T47D (cell line): Measurements from ENCODE around the gene ZNF547.
"Not testable (repeated sequence)": the region's sequence is repeated elsewhere in the genome, so short reads cannot be mapped to it uniquely, and the experiment has no call there.

Source experiments
- DNase-seq, 2 experiments: peaks; one replicate each; pipeline versions ENCODE4 v3.0.0 to v3.0.0-alpha.2; 2011 to 2012; ENCODE audit warnings: low read depth in 1 of 2, low spot score in 1 of 2
- JUND ChIP-seq: IDR thresholded peaks from 2 replicates; pipeline ENCODE4 v1.6.1; 2012; ENCODE audit warnings: low read depth
- in situ Hi-C: cut with HindIII; loops from 2 replicates; pipeline ENCODE4 v1.10.0; 2016; ENCODE audit warnings: low sequenced_read_pairs, low pct_unique_long_range_greater_than_20kb

Gene ZNF547

DNA sequence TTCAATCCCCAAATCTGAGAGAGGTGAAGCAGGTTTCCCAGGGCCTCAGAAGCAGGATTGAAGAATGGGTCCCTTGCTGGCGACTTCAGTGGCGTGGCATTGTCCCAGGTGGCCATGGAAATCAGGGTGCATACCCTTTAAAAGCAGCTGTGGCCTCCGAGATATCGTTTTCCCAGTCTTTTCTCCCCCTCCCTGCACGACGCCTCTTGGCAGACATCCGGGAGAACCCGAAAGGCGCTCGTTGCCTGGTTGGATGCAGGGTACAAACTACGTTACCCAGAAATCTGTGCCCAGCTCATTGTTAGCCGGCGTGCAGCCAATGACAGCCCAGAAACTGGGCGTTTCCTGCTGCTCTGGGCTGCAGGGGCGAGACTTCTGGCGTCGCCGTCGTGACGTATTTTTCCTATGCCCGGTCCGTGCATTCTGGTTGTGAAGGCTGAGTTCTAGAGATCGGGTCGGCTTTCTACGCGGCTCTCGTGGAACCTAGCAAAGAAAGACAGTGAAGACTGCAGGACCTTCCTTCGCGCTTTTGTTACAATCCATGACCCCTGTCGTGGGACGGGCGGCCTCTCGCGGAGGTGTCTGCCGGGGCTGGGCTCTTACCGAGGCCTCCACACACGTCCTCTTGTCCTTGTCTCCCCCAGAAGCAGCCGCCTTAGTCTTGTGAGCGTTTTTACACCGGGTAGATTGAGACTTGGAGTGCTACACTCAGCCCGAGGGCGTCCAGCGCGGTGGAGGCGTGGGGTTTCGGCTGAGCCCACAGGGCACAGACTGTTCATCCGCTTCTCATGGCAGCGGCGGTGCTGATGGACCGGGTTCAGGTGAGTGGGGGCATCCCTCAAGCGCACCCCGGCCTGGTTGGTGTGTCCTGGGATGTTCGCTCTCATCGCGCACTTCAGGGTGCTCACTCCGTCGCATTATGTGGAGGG lies 12.2 kb upstream of the ZNF547 start, which contains the start of gene ZNF304:
Gene ZNF304 (plus strand): TSS at position 395 of the 929 bp plus-strand sequence. CDS start 394 bp downstream, at position 789.
- in situ Hi-C loops: no loop called here
- DNase-seq: peak; percentile 77 to 96
- TF ChIP-seq JUND: no peak

DNA sequence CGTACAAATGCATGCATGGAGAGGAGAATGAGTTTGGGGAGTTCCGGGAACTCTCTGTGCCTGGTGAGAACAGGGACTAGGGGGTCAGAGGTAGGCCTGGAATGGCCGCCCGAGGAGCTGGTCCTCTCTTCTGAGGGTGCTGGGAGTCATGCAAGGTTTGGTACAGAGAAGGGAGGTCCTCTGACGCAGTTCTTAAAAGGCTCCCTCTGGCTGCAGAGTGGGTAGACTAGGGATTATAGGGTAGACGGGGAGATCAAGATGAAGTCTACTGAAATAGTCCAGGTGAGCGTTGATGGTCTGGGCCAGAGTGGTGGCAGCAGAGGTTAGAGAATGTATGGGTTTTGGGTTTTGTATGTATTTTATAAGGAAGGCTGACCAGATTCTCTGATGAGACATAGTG lies 11.5 kb upstream of the ZNF547 start:
- in situ Hi-C loops: no loop called here
- DNase-seq: no peak
- no peak for TF ChIP-seq JUND

DNA sequence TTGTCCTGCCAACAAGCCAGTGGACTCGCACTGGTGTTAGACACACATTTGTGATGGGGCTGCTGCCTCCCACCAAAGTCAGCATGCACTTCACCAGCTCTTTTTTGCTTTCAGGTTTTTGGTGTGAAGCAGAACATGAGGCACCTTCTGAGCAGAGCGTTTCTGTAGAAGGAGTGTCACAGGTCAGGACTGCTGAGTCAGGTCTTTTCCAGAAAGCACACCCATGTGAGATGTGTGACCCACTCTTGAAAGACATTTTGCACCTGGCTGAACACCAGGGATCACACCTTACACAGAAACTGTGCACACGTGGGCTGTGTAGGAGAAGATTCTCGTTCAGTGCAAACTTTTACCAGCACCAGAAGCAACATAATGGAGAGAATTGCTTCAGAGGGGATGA lies 7.4 kb upstream of the ZNF547 start:
- in situ Hi-C loops: no loop called here
- no peak for DNase-seq
- TF ChIP-seq JUND: no peak

DNA sequence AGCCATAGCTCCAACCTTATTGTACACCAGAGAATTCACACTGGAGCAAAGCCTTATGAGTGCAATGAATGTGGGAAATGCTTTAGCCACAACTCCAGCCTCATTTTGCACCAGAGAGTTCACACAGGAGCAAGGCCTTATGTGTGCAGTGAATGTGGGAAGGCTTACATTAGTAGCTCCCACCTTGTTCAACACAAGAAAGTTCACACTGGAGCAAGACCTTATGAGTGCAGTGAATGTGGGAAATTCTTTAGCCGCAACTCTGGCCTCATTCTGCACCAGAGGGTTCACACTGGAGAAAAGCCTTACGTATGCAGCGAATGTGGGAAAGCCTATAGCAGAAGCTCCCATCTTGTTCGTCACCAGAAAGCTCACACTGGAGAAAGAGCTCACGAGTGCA lies 5.9 kb upstream of the ZNF547 start:
- no peak for TF ChIP-seq JUND
- in situ Hi-C loops: no loop called here

DNA sequence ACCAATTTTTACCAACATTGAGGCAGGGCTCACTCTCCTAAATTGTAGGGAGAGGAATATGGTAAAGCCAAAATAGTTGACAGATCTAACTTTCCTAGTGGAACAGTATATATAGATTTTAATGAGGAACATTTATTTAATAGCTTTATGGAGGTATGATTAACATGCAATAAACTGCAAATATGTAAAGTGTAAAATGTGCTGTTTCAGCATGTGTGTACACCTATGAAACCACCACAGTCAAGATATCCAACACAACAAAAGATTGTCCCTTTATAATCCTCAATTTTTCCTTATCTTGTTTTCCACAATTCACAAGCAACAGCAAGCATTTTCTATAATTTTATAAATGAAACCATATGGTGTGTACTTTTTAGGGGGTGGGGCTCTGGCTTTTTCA lies 4.1 kb upstream of the ZNF547 start:
- no peak for TF ChIP-seq JUND
- in situ Hi-C loops: no loop called here
- DNase-seq: no peak

More for the DNA sequence above, 5.9 kb upstream of the ZNF547 start:
- no peak for DNase-seq

DNA sequence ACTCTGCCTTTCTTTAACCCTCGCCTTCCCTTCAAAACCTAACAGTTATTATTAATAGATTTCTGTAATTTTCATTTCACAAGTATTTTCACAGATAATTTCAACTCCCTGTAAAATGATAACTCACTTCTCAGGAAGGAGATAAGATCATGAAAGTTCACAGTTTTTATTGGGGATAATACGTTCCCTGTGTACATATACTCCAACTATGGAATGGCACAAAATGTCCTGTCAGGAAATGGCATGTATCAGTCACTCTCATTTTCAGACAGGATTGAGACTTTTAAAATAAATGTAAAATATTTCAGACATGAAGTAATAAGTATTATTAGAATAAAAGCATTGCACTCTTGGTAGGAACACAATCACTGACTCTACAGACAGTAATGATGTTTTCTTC lies 932 bp upstream of the ZNF547 start:
- DNase-seq: no peak
- in situ Hi-C loops: no loop called here
- TF ChIP-seq JUND: no peak

DNA sequence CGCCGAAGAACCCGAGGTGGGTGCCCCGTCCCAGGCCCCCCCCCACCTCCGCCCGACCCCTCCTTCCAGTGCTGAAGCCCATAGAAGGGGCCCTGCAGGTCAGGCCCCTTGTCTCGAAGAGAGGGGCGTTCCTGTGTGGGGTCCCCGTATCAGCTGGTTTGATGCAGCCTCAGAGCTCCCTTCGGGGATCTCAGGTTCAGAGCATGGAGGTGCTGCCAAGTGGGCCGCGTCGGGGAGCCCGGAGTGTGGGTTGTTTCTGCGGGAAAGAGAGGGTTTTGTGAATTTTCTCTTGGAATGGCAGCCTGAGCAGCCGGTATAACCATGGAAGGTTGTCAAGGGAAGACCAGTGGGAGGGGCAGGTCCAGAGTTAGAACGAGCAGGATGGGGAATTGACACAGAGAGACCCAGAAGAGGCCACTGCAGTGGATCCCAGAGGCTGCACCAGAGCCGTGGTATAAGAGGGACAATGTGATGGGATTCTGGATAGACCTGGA lies 384 bp downstream of the ZNF547 start:
- no peak for TF ChIP-seq JUND
- no peak for DNase-seq
- in situ Hi-C loops: no loop called here

DNA sequence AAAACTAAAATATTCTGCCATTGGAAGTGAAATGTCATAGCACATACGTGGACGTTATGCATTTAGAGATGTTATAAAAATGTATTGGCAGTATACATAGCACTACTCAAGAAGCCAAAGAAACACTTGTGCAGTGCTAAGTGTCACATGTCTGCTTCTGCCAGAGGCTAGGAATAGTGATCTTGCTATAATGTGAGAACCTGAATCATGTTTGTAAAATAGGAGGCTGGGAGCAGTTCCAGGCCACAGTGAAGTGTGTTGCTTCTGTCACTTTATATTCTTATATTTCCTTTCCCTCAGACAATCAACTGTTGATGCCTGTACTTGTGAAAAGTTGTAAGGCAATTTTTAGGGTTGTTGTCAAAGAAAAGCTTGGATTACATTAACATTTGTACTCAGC lies 3.4 kb downstream of the ZNF547 start:
- DNase-seq: no peak
- in situ Hi-C loops: no loop called here
- TF ChIP-seq JUND: no peak

DNA sequence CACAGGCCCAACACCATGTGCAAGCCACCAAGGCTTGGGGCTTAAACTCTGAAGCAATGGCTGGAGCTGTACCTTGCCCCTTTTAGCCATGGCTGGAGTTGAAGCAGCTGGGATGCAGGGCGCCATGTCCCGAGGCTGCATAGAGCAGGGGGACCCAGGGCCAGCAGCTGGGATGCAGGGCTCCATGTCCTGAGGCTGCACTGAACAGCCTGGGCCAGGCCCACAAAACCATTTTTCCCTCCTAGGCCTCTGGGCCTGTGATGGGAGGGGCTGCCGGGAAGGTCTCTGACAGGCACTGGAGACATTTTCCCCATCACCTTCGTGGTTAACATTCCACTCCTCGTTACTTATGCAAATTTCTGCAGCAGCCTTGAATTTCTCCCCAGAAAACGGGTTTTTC lies 10.8 kb downstream of the ZNF547 start:
- TF ChIP-seq JUND: no peak
- no peak for DNase-seq
- in situ Hi-C loops: no loop called here

DNA sequence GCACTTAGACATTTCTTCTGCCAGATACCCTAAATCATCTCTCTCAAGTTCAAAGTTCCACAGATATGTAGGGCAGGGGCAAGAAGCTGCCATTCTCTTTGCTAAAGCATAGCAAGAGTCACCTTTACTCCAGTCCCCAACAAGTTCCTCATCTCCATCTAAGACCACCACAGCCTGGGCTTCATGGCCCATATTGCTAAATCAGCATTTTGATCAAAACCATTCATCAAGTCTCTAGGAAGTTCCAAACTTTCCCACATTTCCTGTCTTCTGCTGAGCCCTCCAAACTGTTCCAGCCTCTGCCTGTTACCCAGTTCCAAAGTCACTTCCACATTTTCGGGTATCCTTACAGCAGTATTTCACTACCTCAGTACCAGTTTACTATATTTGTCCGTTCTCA lies 11.3 kb downstream of the ZNF547 start:
- in situ Hi-C loops, DNase-seq: not testable (repeated sequence)

DNA sequence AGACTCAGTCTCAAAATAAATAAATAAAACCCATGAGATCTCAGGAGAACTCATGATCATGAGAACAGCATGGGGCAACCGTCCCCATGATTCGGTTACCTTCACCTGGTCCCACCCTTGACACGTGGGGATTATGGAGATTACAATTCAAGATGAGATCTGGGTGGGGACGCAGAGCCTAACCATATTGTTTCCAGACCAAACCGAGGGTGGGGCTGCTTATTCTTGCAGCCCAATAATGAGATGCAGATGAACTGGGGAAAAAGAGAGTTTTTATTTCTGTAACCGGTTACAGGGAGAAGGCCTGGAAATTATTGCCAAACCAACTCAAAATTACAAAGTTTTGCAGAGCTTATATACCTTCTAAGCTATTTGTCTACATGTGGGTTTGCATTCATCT lies 12.8 kb downstream of the ZNF547 start:
- DNase-seq: no peak
- in situ Hi-C loops: no loop called here
- TF ChIP-seq JUND: no peak

DNA sequence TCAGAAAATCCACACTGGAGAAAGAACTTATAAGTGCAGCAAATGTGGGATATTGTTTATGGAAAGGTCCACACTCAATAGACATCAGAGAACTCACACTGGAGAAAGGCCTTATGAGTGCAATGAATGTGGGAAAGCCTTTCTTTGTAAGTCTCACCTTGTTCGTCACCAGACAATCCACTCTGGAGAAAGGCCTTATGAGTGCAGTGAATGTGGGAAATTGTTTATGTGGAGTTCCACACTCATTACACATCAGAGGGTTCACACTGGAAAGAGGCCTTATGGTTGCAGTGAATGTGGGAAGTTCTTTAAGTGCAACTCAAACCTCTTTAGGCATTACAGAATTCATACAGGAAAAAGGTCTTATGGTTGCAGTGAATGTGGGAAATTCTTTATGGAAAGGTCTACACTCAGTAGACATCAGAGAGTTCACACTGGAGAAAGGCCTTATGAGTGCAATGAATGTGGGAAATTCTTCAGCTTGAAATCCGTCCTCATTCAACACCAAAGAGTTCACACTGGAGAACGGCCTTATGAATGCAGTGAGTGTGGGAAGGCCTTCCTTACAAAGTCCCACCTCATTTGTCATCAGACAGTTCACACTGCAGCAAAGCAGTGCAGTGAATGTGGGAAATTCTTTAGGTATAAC lies 14.3 kb downstream of the ZNF547 start:
- in situ Hi-C loops: no loop called here
- DNase-seq: no peak
- TF ChIP-seq JUND: no peak

DNA sequence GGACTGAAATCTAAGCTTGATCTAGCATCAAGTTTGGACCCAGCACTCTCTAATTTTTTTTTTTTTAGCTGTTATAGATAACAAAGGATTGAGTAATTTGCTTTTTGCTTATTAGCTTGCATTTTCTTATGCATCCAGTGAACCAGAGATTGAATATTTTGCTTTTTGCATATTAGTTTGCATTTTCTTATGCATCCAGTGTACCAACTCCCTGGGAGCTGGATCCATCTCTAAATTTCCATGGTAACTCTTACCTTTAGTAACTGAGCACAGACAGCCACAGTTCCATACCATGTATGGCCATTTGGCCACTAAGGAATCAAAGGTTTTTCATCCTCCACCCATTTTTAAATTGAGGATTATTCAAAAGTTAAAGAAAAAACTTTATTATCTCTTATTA lies 17.6 kb downstream of the ZNF547 start:
- in situ Hi-C loops: no loop called here
- no peak for DNase-seq
- TF ChIP-seq JUND: no peak
